ENCODE results near the gene ICA1. TPM values are rescaled to one million over a fixed set of nuclear protein-coding genes. Genes with fewer than 3 reads are reported as not detected.

The ICA1 gene
- polyA plus RNA-seq, 1 donor (not counting 4 experiments of a cell fraction or from before 2014, with no cell fraction given): 1.9 TPM

DNA sequence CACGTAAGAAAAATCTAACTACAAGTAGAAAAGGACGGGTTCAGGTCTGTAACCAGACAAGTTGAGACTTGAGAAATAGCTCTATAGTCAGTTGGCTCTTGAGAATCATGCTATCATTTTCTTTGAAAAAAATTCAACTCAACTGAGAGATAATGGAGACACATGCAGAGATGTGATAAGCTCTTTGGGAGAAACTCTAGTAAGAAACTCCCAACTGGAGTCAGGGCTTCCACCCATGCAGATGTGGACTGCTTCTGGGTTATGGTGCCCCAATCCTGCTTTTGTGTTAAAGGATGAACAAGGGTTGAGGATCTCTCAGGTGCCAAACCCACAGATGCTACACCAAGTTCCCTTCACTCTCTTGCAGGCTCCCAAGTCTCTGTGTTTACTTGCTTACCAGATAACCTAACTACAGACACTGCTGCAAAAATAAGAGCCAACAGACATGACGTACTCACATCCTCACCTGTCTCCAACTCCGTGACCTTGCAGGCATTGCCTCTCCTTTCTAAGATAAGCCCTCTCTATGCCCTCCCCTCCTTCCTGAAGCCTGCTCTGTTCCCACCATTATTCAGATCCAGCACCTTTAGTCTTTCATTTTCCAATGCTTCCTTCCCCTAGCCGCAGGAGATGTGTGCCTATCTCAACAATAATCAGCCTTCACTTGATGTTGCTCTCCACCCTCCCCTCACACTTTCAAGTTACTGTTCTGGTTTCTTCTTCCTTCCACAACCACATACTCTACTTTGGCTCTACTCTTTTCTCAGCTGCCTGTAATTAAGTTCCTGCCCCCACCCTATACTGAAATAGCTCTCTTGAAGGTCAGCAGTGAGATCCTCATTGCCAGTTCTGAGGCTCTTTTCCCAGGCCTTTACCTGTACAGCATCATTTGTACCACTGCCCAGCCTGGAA lies 130.0 kb downstream of the ICA1 start:
- no peak for DNase-seq (ENCODE audit: low read depth, low spot score)
- Histone ChIP-seq H3K4me1 (ENCODE audit: control insufficient read depth, extremely low read depth, insufficient read depth, low read length) (no peaks in the 10 kb centered on the region), H3K9me1 (ENCODE audit: control insufficient read depth, extremely low read depth, insufficient read depth, low read length) (no peaks in the 10 kb centered on the region), H2AFZ (ENCODE audit: control insufficient read depth, low read length) (no peak overlapping the region), H3K4me3 (ENCODE audit: control insufficient read depth in 2 of 3, extremely low read depth in 1 of 3, insufficient read depth in 2 of 3, low read depth in 1 of 3, low read length in 3 of 3) (no peak overlapping the region), H3K27me3 (ENCODE audit: control insufficient read depth, extremely low read depth, insufficient read depth, low read length) (no peaks in the 10 kb centered on the region), H3K79me2 (ENCODE audit: control insufficient read depth, insufficient read depth, low read length) (no peaks in the 10 kb centered on the region), H4K20me1 (ENCODE audit: control insufficient read depth, extremely low read depth, insufficient read depth, low read length) (no peaks in the 10 kb centered on the region), H3K27ac (ENCODE audit: control insufficient read depth, insufficient read depth, low read length) (no peak overlapping the region), H3K9me3 (ENCODE audit: control insufficient read depth, low read depth, low read length) (no peaks in the 10 kb centered on the region), H3K4me2 (ENCODE audit: control insufficient read depth, extremely low read depth, insufficient read depth, low read depth, low read length) (no peak overlapping the region), H3K9ac (ENCODE audit: control insufficient read depth, extremely low read depth, insufficient read depth, low read length) (no peak overlapping the region), H3K36me3 (ENCODE audit: control insufficient read depth in 2 of 2, extremely low read depth in 1 of 2, insufficient read depth in 2 of 2, low read length in 2 of 2) (no peaks in the 10 kb centered on the region)
- TF ChIP-seq EZH2 (IDR thresholded peaks at IDR 0.05; ENCODE audit: low read length): no peak
- dilution Hi-C loops (cut with MboI; ENCODE audit: extremely low pct_ligation_motif_present, low sequenced_read_pairs): no loop called here
- FAIRE-seq: no peak

DNA sequence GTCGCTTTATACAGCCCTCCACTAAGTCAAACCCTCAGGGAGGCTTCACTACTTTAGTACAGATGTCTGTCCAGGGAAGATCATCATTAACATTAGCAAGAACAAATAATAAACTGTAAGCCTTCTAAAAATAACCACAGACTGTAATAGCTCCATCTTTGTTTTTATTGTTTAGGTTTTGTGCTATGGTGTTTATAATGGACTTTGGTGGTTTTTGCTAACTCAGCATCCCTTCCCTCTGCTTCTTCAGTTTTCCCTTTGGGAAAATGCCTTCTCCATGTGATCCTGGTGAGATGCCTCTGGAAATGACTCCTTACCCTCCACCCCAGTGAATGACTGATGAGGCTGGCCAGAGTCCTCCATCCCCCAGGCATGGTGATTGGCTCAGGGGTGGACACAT lies 131.3 kb downstream of the ICA1 start:
- FAIRE-seq (no peak), DNase-seq (ENCODE audit: low read depth, low spot score) (no peak)
- H3K79me2 ChIP-seq (ENCODE audit: control insufficient read depth, insufficient read depth, low read length): no peaks in the 10 kb centered on the region
- H3K9me1 ChIP-seq (ENCODE audit: control insufficient read depth, extremely low read depth, insufficient read depth, low read length): no peaks in the 10 kb centered on the region
- no peak for TF ChIP-seq EZH2 (IDR thresholded peaks at IDR 0.05; ENCODE audit: low read length)
- TF ChIP-seq, protein P1, sequence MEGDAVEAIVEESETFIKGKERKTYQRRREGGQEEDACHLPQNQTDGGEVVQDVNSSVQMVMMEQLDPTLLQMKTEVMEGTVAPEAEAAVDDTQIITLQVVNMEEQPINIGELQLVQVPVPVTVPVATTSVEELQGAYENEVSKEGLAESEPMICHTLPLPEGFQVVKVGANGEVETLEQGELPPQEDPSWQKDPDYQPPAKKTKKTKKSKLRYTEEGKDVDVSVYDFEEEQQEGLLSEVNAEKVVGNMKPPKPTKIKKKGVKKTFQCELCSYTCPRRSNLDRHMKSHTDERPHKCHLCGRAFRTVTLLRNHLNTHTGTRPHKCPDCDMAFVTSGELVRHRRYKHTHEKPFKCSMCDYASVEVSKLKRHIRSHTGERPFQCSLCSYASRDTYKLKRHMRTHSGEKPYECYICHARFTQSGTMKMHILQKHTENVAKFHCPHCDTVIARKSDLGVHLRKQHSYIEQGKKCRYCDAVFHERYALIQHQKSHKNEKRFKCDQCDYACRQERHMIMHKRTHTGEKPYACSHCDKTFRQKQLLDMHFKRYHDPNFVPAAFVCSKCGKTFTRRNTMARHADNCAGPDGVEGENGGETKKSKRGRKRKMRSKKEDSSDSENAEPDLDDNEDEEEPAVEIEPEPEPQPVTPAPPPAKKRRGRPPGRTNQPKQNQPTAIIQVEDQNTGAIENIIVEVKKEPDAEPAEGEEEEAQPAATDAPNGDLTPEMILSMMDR (optimal IDR thresholded peaks at IDR 0.05 in 1 of 3, IDR thresholded peaks at IDR 0.05 in 1 of 3, conservative IDR thresholded peaks at IDR 0.05 in 1 of 3; ENCODE audit: extremely low read depth in 1 of 3, insufficient read depth in 2 of 3, low read length in 3 of 3): no peak
- H3K4me3 ChIP-seq (ENCODE audit: control insufficient read depth in 2 of 3, extremely low read depth in 1 of 3, insufficient read depth in 2 of 3, low read depth in 1 of 3, low read length in 3 of 3): no peak overlapping the region
- H3K4me2 ChIP-seq (ENCODE audit: control insufficient read depth, extremely low read depth, insufficient read depth, low read depth, low read length): no peak overlapping the region
- no peak overlapping the region for H2AFZ ChIP-seq (ENCODE audit: control insufficient read depth, low read length)
- no peaks in the 10 kb centered on the region for H3K4me1 ChIP-seq (ENCODE audit: control insufficient read depth, extremely low read depth, insufficient read depth, low read length)
- H3K9ac ChIP-seq (ENCODE audit: control insufficient read depth, extremely low read depth, insufficient read depth, low read length): no peak overlapping the region
- peaks cover 3% of the 10 kb centered on the region for H3K27me3 ChIP-seq (ENCODE audit: control insufficient read depth, extremely low read depth, insufficient read depth, low read length)
- no peaks in the 10 kb centered on the region for H4K20me1 ChIP-seq (ENCODE audit: control insufficient read depth, extremely low read depth, insufficient read depth, low read length)
- no peak overlapping the region for H3K27ac ChIP-seq (ENCODE audit: control insufficient read depth, insufficient read depth, low read length)
- no peaks in the 10 kb centered on the region for H3K9me3 ChIP-seq (ENCODE audit: control insufficient read depth, low read depth, low read length)
- H3K36me3 ChIP-seq (ENCODE audit: control insufficient read depth in 2 of 2, extremely low read depth in 1 of 2, insufficient read depth in 2 of 2, low read length in 2 of 2): no peaks in the 10 kb centered on the region
- dilution Hi-C loops (cut with MboI; ENCODE audit: extremely low pct_ligation_motif_present, low sequenced_read_pairs): no loop called here

All from keratinocyte (primary cell).